GM12872 (cell line): ENCODE results near the gene MAGI2.

Experiments
- CTCF ChIP-seq: IDR thresholded peaks from 3 replicates; pipeline ENCODE4 v1.5.1; 2011; ENCODE audit warnings: low read depth, mild to moderate bottlenecking, low read length, moderate library complexity; ENCODE audit not compliant: insufficient read depth

Gene MAGI2

GRCh38 chr7:79257959-79258358, 195.5 kb downstream of the MAGI2 start:
- no peak for TF ChIP-seq CTCF

GRCh38 chr7:79245623-79246249, 207.7 kb downstream of the MAGI2 start:
- TF ChIP-seq CTCF: no peak

- no peak for TF ChIP-seq CTCF
Measured at GRCh38 chr7:79244482-79244881, 209.0 kb downstream of the MAGI2 start.

GRCh38 chr7:79241288-79242060, 212.0 kb downstream of the MAGI2 start:
- TF ChIP-seq CTCF: no peak

GRCh38 chr7:79240413-79240812, 213.1 kb downstream of the MAGI2 start:
- TF ChIP-seq CTCF: no peak

GRCh38 chr7:79236352-79237028, 217.0 kb downstream of the MAGI2 start:
- no peak for TF ChIP-seq CTCF

GRCh38 chr7:79227044-79227443, 226.4 kb downstream of the MAGI2 start:
- TF ChIP-seq CTCF: no peak
